GM10266 (cell line): ENCODE results near the gene RBPMS2.

Experiments
- DNase-seq: peaks from one replicate; pipeline ENCODE4 v3.0.0; 2012; ENCODE audit errors: extremely low spot score
- TF ChIP-seq, protein P1 (sequence below): IDR thresholded peaks from 2 replicates; pipeline ENCODE4 v1.5.1; 2012; ENCODE audit warnings: mild to moderate bottlenecking, low read depth; ENCODE audit not compliant: control insufficient read depth, insufficient read depth; ENCODE audit errors: missing control alignments

RBPMS2 gene

DNA sequence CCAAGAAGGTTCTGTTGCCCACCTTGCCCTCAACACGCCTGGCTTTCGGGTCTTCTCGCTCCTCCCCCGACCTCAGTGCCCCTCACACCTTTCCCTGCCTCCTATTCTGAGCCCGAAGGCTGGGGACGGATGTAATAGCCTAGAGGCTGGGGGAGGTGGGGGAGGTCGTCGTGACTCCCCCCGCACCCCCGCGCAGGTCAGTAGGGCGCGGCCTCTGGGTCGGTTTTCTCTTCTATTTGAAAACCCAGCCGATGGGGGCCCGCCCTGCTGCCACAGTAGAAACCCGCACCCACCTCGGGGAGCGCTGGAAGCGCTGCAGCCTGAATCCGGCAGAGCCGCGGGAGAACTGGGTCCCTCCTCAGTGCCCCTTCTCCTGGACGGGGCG lies 1.0 kb upstream of the RBPMS2 start:
- TF ChIP-seq, protein P1, sequence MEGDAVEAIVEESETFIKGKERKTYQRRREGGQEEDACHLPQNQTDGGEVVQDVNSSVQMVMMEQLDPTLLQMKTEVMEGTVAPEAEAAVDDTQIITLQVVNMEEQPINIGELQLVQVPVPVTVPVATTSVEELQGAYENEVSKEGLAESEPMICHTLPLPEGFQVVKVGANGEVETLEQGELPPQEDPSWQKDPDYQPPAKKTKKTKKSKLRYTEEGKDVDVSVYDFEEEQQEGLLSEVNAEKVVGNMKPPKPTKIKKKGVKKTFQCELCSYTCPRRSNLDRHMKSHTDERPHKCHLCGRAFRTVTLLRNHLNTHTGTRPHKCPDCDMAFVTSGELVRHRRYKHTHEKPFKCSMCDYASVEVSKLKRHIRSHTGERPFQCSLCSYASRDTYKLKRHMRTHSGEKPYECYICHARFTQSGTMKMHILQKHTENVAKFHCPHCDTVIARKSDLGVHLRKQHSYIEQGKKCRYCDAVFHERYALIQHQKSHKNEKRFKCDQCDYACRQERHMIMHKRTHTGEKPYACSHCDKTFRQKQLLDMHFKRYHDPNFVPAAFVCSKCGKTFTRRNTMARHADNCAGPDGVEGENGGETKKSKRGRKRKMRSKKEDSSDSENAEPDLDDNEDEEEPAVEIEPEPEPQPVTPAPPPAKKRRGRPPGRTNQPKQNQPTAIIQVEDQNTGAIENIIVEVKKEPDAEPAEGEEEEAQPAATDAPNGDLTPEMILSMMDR, result no peak

DNA sequence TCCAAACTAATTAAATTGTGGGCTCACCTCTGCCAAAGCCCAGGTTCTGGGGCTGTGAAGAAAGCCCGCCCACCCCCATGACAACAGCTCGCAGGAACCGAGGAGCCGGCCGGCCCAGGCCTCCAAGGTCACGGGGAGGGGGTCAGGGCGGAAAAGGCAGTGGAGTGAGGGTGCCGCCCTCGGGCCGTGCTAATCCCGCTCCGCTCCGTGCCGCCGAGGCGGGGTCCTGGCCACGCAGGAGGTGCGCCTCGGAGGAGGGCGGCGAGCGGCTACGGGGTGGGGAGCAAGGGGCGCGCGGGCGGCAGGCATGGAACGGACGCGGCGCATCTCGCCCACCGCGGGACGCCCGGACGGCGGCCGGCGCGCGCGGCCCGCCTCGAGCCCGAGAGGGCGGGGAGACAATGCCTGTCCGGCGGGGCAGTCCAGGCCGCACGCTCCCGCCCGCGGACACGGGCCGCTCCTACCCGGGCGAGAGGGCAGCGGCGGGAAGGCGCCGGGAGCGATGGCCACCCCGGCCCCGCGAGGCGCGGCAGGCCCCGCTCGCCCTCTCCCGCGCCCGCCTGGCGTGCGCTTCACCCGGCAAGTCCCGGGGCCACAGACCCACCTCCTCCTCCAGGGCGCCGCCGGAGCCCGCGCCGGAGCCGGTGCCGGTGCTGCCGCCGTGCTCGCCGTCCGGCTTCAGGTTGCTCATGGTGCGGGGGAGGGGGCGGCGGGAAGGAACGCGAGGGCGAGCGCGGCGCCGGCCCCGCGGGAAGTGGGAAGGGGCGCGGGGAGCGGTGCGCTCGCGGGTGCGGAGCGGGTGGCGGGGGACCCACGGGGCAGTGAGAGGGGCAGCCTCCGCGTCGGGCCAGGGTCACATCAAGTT lies 528 bp downstream of the RBPMS2 start:
- DNase-seq, result peak; percentile 59
- TF ChIP-seq, protein P1, result no peak

More for the DNA sequence above, 1.0 kb upstream of the RBPMS2 start:
- DNase-seq, result no peak

DNA sequence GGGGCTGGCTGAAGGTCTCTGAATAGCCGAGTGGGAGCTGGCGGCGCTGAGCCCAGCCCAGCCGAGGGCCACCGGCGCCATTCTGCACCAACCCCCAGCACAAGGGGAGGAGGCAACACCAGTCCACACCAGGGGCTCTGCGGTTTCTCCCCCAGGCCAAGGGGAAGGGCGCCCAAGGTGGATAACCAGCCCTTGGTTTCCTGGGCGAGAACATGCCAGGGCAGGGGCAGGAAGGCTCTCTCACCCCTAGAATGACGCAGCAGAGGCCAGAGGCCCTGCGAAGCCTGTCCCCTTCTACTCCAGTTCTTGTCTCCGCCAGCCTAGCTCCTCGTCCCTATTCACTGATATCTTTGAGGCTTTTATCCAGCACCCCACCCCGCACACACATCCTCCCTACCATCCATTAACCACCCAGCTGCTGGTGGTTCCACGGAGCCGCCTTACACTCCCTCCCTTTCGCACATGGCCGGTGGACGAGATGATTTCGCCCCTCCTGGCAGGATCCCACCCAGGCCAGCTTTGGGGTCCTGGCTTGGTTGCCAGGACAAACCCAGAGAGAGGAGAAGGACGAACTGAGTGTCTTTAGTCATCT lies 1.3 kb downstream of the RBPMS2 start:
- no peak for DNase-seq
- TF ChIP-seq, protein P1, result no peak

DNA sequence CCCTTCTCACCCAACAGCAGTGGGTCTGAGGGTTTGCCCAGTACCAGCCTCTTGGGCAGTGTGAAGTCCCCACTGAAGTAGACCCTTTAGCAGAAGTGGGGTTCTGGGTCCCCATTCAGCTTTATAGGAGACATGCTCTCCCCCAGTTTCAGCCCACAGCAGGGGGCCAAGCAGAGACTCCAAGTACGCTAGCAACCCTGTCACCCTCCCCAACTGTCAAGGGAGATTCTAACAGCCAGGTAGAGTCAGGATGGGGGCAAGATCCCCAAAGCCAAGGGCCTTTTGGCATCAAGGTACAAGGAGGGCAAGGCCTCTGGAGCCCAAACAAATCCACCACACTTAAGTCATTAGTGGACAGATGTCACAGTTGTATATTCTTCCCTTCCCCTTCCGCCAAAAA lies 1.8 kb downstream of the RBPMS2 start:
- TF ChIP-seq, protein P1, result no peak

DNA sequence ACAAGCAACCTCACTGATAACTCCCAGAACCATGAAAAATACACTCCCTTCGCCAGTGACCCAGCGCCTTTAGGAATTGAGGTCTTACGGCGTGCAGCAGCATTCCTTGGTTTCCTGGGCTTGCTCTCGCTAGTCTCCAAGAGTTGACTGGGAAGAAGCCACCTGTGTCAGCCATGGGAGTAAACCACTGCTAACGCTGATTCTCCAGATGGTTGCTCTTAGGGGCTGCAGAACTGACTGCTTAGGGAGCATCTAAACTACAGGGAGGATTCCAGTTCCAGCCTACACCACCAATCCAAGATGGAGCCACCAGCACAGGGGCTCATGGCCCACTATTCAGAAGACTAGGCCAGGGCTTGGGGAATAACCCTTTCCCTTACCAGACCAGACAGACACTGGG lies 2.4 kb downstream of the RBPMS2 start:
- TF ChIP-seq, protein P1, result no peak
- DNase-seq, result no peak

More for the DNA sequence above, 1.8 kb downstream of the RBPMS2 start:
- DNase-seq, result no peak

DNA sequence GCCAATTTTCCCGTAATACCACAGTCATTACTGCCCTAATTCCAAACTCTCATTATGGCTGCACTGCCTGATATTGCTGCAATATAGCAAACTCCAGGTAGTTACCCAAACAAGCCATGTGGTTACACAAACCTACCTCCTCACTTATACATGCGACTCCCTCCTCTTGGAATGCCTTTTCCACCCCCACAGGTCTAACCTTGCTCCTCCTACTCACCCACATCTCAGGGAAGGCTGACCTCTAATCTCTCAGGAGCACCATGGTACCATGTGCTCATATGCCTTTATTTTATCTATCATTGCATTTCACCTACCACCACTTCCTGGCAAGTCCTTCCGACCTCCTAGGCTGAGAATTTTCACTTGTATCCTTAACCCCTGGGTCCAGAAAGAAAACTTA lies 2.9 kb downstream of the RBPMS2 start:
- no peak for DNase-seq
- TF ChIP-seq, protein P1, result no peak

DNA sequence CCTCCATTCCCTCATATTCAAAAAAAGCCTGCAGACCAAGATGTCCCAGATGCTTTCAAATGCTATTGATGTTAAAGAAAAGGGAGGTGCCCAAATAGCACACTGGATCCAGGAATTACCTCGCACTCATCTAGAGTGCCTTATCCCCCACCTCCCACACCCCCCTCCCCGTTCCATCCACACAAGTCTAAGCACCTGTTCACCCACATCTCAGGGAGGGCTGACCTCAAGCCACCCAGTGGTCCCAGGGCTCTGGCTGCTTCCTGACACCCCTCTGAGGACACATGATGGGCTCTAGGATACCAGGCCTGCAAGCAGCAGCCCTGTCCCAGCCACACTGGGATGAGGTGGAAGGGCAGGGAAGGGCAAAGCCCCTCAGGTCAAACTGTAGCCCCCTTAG lies 4.8 kb downstream of the RBPMS2 start:
- TF ChIP-seq, protein P1, result no peak
- DNase-seq, result no peak
